B cell (primary cell): ENCODE data around the gene KIRREL3.

Source experiments
- EZH2 ChIP-seq: IDR thresholded peaks from 2 replicates; pipeline ENCODE4 v1.6.1; 2012; ENCODE audit warnings: borderline replicate concordance, low read depth, mild to moderate bottlenecking, moderate library complexity, low read length; ENCODE audit not compliant: insufficient read depth, poor library complexity, severe bottlenecking
- TF ChIP-seq, protein P1 (sequence below): fragments of 200-600 bp; IDR thresholded peaks from one replicate; pipeline ENCODE4 v1.8.0; 2022; ENCODE audit warnings: antibody characterized with exemption, mild to moderate bottlenecking

DNA sequence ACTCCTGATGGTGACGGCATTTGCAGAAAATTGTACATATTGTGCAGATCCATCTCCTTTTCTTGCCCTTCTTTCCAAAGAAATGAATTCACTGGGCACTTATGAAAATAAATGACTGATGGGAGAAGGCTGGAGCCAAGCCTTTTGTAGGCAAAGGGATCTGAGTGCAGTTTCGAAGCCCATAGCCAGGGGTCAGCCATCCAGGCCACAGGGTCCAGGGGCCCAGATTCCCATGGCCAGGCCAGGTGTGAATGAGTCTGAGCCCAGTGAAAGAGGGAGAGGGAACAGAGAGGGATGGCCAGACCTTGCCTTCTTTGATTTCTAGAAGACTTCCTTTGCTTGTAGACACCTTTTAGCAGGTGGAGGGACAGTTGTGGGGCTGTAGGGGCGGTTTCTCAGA lies 209.1 kb downstream of the KIRREL3 start:
- TF ChIP-seq, protein P1, sequence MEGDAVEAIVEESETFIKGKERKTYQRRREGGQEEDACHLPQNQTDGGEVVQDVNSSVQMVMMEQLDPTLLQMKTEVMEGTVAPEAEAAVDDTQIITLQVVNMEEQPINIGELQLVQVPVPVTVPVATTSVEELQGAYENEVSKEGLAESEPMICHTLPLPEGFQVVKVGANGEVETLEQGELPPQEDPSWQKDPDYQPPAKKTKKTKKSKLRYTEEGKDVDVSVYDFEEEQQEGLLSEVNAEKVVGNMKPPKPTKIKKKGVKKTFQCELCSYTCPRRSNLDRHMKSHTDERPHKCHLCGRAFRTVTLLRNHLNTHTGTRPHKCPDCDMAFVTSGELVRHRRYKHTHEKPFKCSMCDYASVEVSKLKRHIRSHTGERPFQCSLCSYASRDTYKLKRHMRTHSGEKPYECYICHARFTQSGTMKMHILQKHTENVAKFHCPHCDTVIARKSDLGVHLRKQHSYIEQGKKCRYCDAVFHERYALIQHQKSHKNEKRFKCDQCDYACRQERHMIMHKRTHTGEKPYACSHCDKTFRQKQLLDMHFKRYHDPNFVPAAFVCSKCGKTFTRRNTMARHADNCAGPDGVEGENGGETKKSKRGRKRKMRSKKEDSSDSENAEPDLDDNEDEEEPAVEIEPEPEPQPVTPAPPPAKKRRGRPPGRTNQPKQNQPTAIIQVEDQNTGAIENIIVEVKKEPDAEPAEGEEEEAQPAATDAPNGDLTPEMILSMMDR = no peak
- no peak for TF ChIP-seq EZH2
